Loucy (cell line): ENCODE data around the gene RELL2.

Source experiments
- H2AFZ ChIP-seq: fragments of 200-600 bp; sonication (generic); 2 replicates; pipeline ENCODE4 v1.6.0; 2016; ENCODE audit warnings: antibody characterized with exemption, mild to moderate bottlenecking, low read length, moderate library complexity
- H3F3A ChIP-seq: fragments of 200-600 bp; 2 replicates; pipeline ENCODE4 v1.6.0; 2016; ENCODE audit warnings: antibody characterized with exemption, low read depth, mild to moderate bottlenecking
- H3K27me3 ChIP-seq: fragments of 200-600 bp; sonication (generic); 2 replicates; pipeline ENCODE4 v1.6.1; 2014; ENCODE audit warnings: low read length, mild to moderate bottlenecking; ENCODE audit not compliant: insufficient read depth, poor library complexity, severe bottlenecking
- H3K36me3 ChIP-seq: fragments of 200-600 bp; sonication (generic); 2 replicates; pipeline ENCODE4 v1.6.1; 2016; ENCODE audit warnings: low read length; ENCODE audit not compliant: insufficient read depth
- H3K4me1 ChIP-seq: fragments of 200-600 bp; sonication (generic); 2 replicates; pipeline ENCODE4 v1.5.1; 2014; ENCODE audit warnings: low read length, mild to moderate bottlenecking; ENCODE audit not compliant: insufficient read depth, poor library complexity, severe bottlenecking
- H3K4me2 ChIP-seq: fragments of 200-600 bp; sonication (generic); 2 replicates; pipeline ENCODE4 v1.6.0; 2014; ENCODE audit warnings: antibody characterized with exemption, low read length, low read depth, mild to moderate bottlenecking; ENCODE audit not compliant: poor library complexity, severe bottlenecking
- H3K4me3 ChIP-seq: fragments of 200-600 bp; sonication (generic); 2 replicates; pipeline ENCODE4 v1.5.1; 2014; ENCODE audit warnings: low read length, mild to moderate bottlenecking, mixed read lengths; ENCODE audit not compliant: poor library complexity, severe bottlenecking
- H3K79me2 ChIP-seq: fragments of 200-600 bp; sonication (generic); 2 replicates; pipeline ENCODE4 v1.6.1; 2014; ENCODE audit warnings: low read length; ENCODE audit not compliant: insufficient read depth
- H3K9ac ChIP-seq: fragments of 200-600 bp; sonication (generic); 2 replicates; pipeline ENCODE4 v1.6.0; 2014; ENCODE audit warnings: mild to moderate bottlenecking, low read depth, low read length, moderate library complexity; ENCODE audit not compliant: poor library complexity, severe bottlenecking
- H3K9me2 ChIP-seq: fragments of 200-600 bp; sonication (generic); replicated peaks from 2 replicates; pipeline ENCODE4 v1.6.1; 2016; ENCODE audit warnings: low read depth, low read length, mixed read lengths
- H3K9me3 ChIP-seq: fragments of 200-600 bp; sonication (generic); 2 replicates; pipeline ENCODE4 v1.6.1; 2014; ENCODE audit warnings: mild to moderate bottlenecking, antibody characterized with exemption, low read length, low read depth; ENCODE audit not compliant: insufficient read depth
- H4K20me1 ChIP-seq: fragments of 200-600 bp; sonication (generic); 2 replicates; pipeline ENCODE4 v1.6.0; 2014; ENCODE audit warnings: antibody characterized with exemption, low read length, mild to moderate bottlenecking; ENCODE audit not compliant: insufficient read depth, poor library complexity, severe bottlenecking
- CTCF ChIP-seq: fragments of 200-600 bp; sonication (generic); conservative IDR thresholded peaks from 2 replicates; pipeline ENCODE4 v1.5.1; 2014; ENCODE audit warnings: mild to moderate bottlenecking, antibody characterized with exemption, low read length
- EZH2phosphoT487 ChIP-seq: fragments of 200-600 bp; IDR thresholded peaks from 2 replicates; pipeline ENCODE4 v1.6.1; 2018; ENCODE audit warnings: antibody characterized with exemption, mild to moderate bottlenecking, moderate library complexity, borderline replicate concordance

RELL2 gene

GRCh38 chr5:141663506-141663905 lies 26.7 kb downstream of the RELL2 start:
- H3K36me3 ChIP-seq = no peaks in the 10 kb centered on the region
- no peaks in the 10 kb centered on the region for H3K9me2 ChIP-seq
- H2AFZ ChIP-seq = no peak overlapping the region
- H3K9ac ChIP-seq = no peak overlapping the region
- no peaks in the 10 kb centered on the region for H3K4me1 ChIP-seq
- no peaks in the 10 kb centered on the region for H3K79me2 ChIP-seq
- no peaks in the 10 kb centered on the region for H4K20me1 ChIP-seq
- no peaks in the 10 kb centered on the region for H3F3A ChIP-seq
- TF ChIP-seq CTCF (no peak), EZH2phosphoT487 (no peak)
- H3K4me3 ChIP-seq = no peak overlapping the region
- no peaks in the 10 kb centered on the region for H3K9me3 ChIP-seq
- no peak overlapping the region for H3K4me2 ChIP-seq
- H3K27me3 ChIP-seq = no peaks in the 10 kb centered on the region

DNA sequence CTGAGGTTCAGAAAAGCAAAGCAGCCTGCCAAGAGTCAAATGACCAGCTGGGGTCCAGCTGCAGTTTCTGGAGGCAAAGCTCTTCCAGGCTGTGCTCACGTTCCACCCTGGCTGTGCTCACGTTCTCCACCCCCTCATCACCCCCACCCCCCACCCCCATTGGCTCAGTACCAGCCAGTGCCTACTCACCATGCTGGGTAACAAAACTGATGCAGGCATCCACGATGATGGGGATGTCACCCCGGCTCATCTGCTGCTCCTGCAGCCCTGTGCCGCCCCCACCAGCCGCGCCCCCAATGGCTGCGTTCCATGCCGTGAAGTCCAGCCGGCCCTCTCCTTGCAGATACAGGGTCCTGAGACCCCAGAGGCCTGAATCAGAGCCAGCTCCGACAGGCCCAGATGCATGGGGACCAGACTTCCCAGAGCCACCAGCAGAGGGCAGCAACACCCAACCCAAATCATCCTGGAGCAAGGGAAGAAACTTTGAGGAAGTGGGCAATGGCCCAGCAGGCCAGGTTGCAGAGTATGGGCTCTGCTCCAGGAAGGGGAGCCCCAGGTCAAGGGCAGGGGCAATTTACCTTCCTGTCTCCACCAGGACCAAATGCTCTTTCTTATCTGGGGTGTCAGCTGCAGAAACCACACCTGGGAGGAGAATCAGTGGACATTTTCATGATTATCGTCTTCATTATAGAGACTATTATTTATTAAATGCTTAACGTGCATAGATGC lies 28.1 kb downstream of the RELL2 start:
- Histone ChIP-seq H3F3A (no peaks in the 10 kb centered on the region), H3K4me1 (no peaks in the 10 kb centered on the region), H4K20me1 (no peaks in the 10 kb centered on the region), H3K27me3 (no peaks in the 10 kb centered on the region), H3K79me2 (no peaks in the 10 kb centered on the region), H3K4me3 (no peak overlapping the region), H3K36me3 (no peaks in the 10 kb centered on the region), H3K9me2 (no peaks in the 10 kb centered on the region), H3K4me2 (peak overlapping the region; percentile 16), H3K9ac (no peak overlapping the region), H2AFZ (peak overlapping the region; percentile 72), H3K9me3 (no peaks in the 10 kb centered on the region)
- no peak for TF ChIP-seq EZH2phosphoT487
- TF ChIP-seq CTCF = peak; percentile 87

GRCh38 chr5:141665995-141666940 lies 29.5 kb downstream of the RELL2 start:
- Histone ChIP-seq H4K20me1 (no peaks in the 10 kb centered on the region), H3K9me2 (no peaks in the 10 kb centered on the region), H3K27me3 (no peaks in the 10 kb centered on the region), H3K4me1 (no peaks in the 10 kb centered on the region), H2AFZ (no peak overlapping the region), H3F3A (no peaks in the 10 kb centered on the region), H3K36me3 (no peaks in the 10 kb centered on the region), H3K4me3 (no peak overlapping the region), H3K79me2 (no peaks in the 10 kb centered on the region), H3K9me3 (no peaks in the 10 kb centered on the region), H3K4me2 (no peak overlapping the region), H3K9ac (no peak overlapping the region)
- no peak for TF ChIP-seq CTCF
- TF ChIP-seq EZH2phosphoT487 = no peak
